Subcutaneous adipose tissue (tissue), 4 donors: ENCODE measurements around the gene L3MBTL3. TPM values are rescaled to one million over a fixed set of nuclear protein-coding genes. Genes with fewer than 3 reads are reported as not detected.

ENCODE experiments used
- CTCF ChIP-seq: fragments of 450-650 bp; IDR thresholded peaks from one replicate; pipeline ENCODE4 v1.5.1; 2016; ENCODE audit warnings: low read depth, mild to moderate bottlenecking, control low read depth, antibody characterized with exemption, moderate library complexity
- total RNA-seq, 4 donors: library from RNA; depleted of rRNA; stranded (reverse); fragments of >200 nt; gene quantifications; one replicate each; pipeline ENCODE4 v1.1.0, GENCODE V29; 2016

The L3MBTL3 gene
- total RNA-seq, 4 donors from 2014 or later: 5.8 to 9.3 (median 6.7) TPM

GRCh38 chr6:130041594-130041993, 23.2 kb downstream of the L3MBTL3 start:
- TF ChIP-seq CTCF: no peak

GRCh38 chr6:130043344-130043743, 25.0 kb downstream of the L3MBTL3 start:
- TF ChIP-seq CTCF: no peak

GRCh38 chr6:130045622-130046021, 27.2 kb downstream of the L3MBTL3 start:
- no peak for TF ChIP-seq CTCF

- no peak for TF ChIP-seq CTCF
Observed at GRCh38 chr6:130046671-130047070, 28.3 kb downstream of the L3MBTL3 start.

GRCh38 chr6:130047088-130047995, 29.0 kb downstream of the L3MBTL3 start:
- no peak for TF ChIP-seq CTCF

GRCh38 chr6:130050230-130050629, 31.8 kb downstream of the L3MBTL3 start:
- no peak for TF ChIP-seq CTCF

GRCh38 chr6:130054725-130055124, 36.3 kb downstream of the L3MBTL3 start:
- TF ChIP-seq CTCF: no peak
